WTC11 (cell line): Measurements from ENCODE around the gene MERTK. TPM values are rescaled to one million over a fixed set of nuclear protein-coding genes. Genes with fewer than 3 reads are reported as not detected.
A peak's percentile ranks its signal among the peaks of the same experiment; 100 is the strongest.

ENCODE experiments used
- ATAC-seq: fragments of 200-7000 bp; cut with Tn5 transposase; 2 replicates; pipeline ENCODE4 v1.10.0; 2021; ENCODE audit warnings: mild to moderate bottlenecking, moderate library complexity
- CTCF ChIA-PET: fragments of 300-600 bp; sonication (Branson Sonifier 250); formaldehyde crosslinking; loops from one replicate; lab custom pipeline; 2021; ENCODE audit warnings: antibody characterized with exemption; lab: Charles Lee
- POLR2A ChIA-PET: fragments of 350-600 bp; sonication (Branson Sonifier 250); formaldehyde crosslinking; loops from one replicate; lab custom pipeline; 2021; ENCODE audit warnings: antibody characterized with exemption; lab: Charles Lee
- DNase-seq: peaks from one replicate; pipeline ENCODE4 v3.0.0; 2021; ENCODE audit warnings: low spot score
- H3K27ac Mint-ChIP-seq: 2 replicates; pipeline ENCODE4 v1.8.0; 2021; ENCODE audit warnings: mixed read lengths
- H3K27me3 Mint-ChIP-seq: 2 replicates; pipeline ENCODE4 v1.8.0; 2021; ENCODE audit warnings: low read depth, mild to moderate bottlenecking, moderate library complexity, mixed read lengths
- H3K36me3 Mint-ChIP-seq: 2 replicates; pipeline ENCODE4 v1.8.0; 2021; ENCODE audit warnings: mixed read lengths
- H3K4me1 Mint-ChIP-seq: 2 replicates; pipeline ENCODE4 v1.8.0; 2022; ENCODE audit warnings: mixed read lengths
- H3K4me3 Mint-ChIP-seq: 2 replicates; pipeline ENCODE4 v1.8.0; 2021; ENCODE audit warnings: mild to moderate bottlenecking, moderate library complexity, mixed read lengths
- H3K9me3 Mint-ChIP-seq: 2 replicates; pipeline ENCODE4 v1.8.0; 2021; ENCODE audit warnings: mixed read lengths
- AFF4 ChIP-seq: sonication (generic); formaldehyde crosslinking; IDR thresholded peaks from 2 replicates; pipeline ENCODE4 v1.8.1; 2023; ENCODE audit warnings: mild to moderate bottlenecking, missing genetic modification reagents, borderline replicate concordance
- ATF2 ChIP-seq: sonication (generic); formaldehyde crosslinking; IDR thresholded peaks from 2 replicates; pipeline ENCODE4 v1.8.1; 2022; ENCODE audit warnings: low read depth, missing genetic modification reagents, borderline replicate concordance
- EMX1 ChIP-seq: fragments of 250-450 bp; sonication (Bioruptor Pico); IDR thresholded peaks from 2 replicates; pipeline ENCODE4 v1.8.0; 2021; ENCODE audit warnings: mild to moderate bottlenecking
- JAZF1 ChIP-seq: fragments of 250-450 bp; sonication (Bioruptor Pico); IDR thresholded peaks from 2 replicates; pipeline ENCODE4 v1.9.0; 2021; ENCODE audit warnings: moderate library complexity, mild to moderate bottlenecking, inconsistent platforms
- MAX ChIP-seq: sonication (generic); formaldehyde crosslinking; IDR thresholded peaks from 2 replicates; pipeline ENCODE4 v1.8.0; 2022; ENCODE audit warnings: mild to moderate bottlenecking, missing genetic modification reagents
- MXD4 ChIP-seq: fragments of 250-450 bp; sonication (Bioruptor Pico); IDR thresholded peaks from 2 replicates; pipeline ENCODE4 v1.8.0; 2021; ENCODE audit warnings: mild to moderate bottlenecking, moderate library complexity, borderline replicate concordance
- MYBL2 ChIP-seq: sonication (generic); formaldehyde crosslinking; IDR thresholded peaks from 2 replicates; pipeline ENCODE4 v1.8.1; 2023; ENCODE audit warnings: mild to moderate bottlenecking, moderate library complexity, missing genetic modification reagents
- NR1H2 ChIP-seq: sonication (generic); formaldehyde crosslinking; IDR thresholded peaks from 2 replicates; pipeline ENCODE4 v1.9.0; 2021; ENCODE audit warnings: mild to moderate bottlenecking, moderate library complexity, missing genetic modification reagents
- RELA ChIP-seq: sonication (generic); formaldehyde crosslinking; IDR thresholded peaks from 2 replicates; pipeline ENCODE4 v1.8.1; 2022; ENCODE audit warnings: missing genetic modification reagents, mild to moderate bottlenecking, borderline replicate concordance
- TEAD4 ChIP-seq: sonication (generic); formaldehyde crosslinking; IDR thresholded peaks from 2 replicates; pipeline ENCODE4 v1.8.0; 2022; ENCODE audit warnings: mild to moderate bottlenecking, missing genetic modification reagents
- TP53 ChIP-seq: sonication (generic); formaldehyde crosslinking; IDR thresholded peaks from 2 replicates; pipeline ENCODE4 v1.8.1; 2023; ENCODE audit warnings: mild to moderate bottlenecking, missing genetic modification reagents
- ZBTB43 ChIP-seq: sonication (generic); formaldehyde crosslinking; IDR thresholded peaks from 2 replicates; pipeline ENCODE4 v1.8.1; 2023; ENCODE audit warnings: mild to moderate bottlenecking, missing genetic modification reagents
- ZNF219 ChIP-seq: sonication (generic); formaldehyde crosslinking; IDR thresholded peaks from 2 replicates; pipeline ENCODE4 v1.8.0; 2023; ENCODE audit warnings: missing genetic modification reagents, mild to moderate bottlenecking, borderline replicate concordance
- ZNF263 ChIP-seq: sonication (generic); formaldehyde crosslinking; IDR thresholded peaks from 2 replicates; pipeline ENCODE4 v1.8.1; 2022; ENCODE audit warnings: low read depth, mild to moderate bottlenecking, moderate library complexity, missing genetic modification reagents
- ZNF317 ChIP-seq: sonication (generic); formaldehyde crosslinking; IDR thresholded peaks from 2 replicates; pipeline ENCODE4 v1.8.1; 2023; ENCODE audit warnings: low read depth, mild to moderate bottlenecking, moderate library complexity, missing genetic modification reagents, borderline replicate concordance
- ZNF396 ChIP-seq: fragments of 250-450 bp; sonication (Bioruptor Pico); IDR thresholded peaks from 2 replicates; pipeline ENCODE4 v1.8.0; 2021; ENCODE audit warnings: mild to moderate bottlenecking, moderate library complexity, borderline replicate concordance
- ZNF512 ChIP-seq: sonication (generic); formaldehyde crosslinking; IDR thresholded peaks from 2 replicates; pipeline ENCODE4 v1.8.1; 2022; ENCODE audit warnings: missing genetic modification reagents, borderline replicate concordance
- ZNF532 ChIP-seq: fragments of 250-450 bp; sonication (Bioruptor Pico); IDR thresholded peaks from 2 replicates; pipeline ENCODE4 v1.9.0; 2021; ENCODE audit warnings: mild to moderate bottlenecking, borderline replicate concordance
- ZNF671 ChIP-seq: fragments of 250-450 bp; sonication (Bioruptor Pico); IDR thresholded peaks from 2 replicates; pipeline ENCODE4 v1.8.0; 2021; ENCODE audit warnings: mild to moderate bottlenecking
- total RNA-seq: library from RNA; stranded (reverse); gene quantifications from 3 replicates; pipeline ENCODE4 v1.2.3, GENCODE V29; 2021

The MERTK gene
- total RNA-seq, 1 experiment from 2014 or later = 6.9 TPM

GRCh38 chr2:112020561-112020960 lies 122.2 kb downstream of the MERTK start:
- Mint-ChIP-seq H3K36me3 (peaks cover 6% of the 10 kb centered on the region), H3K4me3 (no peak overlapping the region), H3K27ac (peak overlapping the region; percentile 68; the same call in 1 of the 2 replicates), H3K27me3 (no peaks in the 10 kb centered on the region), H3K4me1 (peaks cover 6% of the 10 kb centered on the region), H3K9me3 (peaks cover 6% of the 10 kb centered on the region)
- ATAC-seq (peak; percentile 91), DNase-seq (peak; percentile 36)
- POLR2A ChIA-PET = no interaction called here
- TF ChIP-seq ZNF263 (CRISPR knock-in tag) = no peak
- TF ChIP-seq ZNF512 = no peak
- no peak for TF ChIP-seq TP53
- no peak for TF ChIP-seq EMX1 (CRISPR knock-in tag)
- TF ChIP-seq ZNF317 (CRISPR knock-in tag) = no peak
- no peak for TF ChIP-seq ZBTB43 (CRISPR knock-in tag)
- no peak for TF ChIP-seq MAX (CRISPR knock-in tag)
- no peak for TF ChIP-seq ZNF396
- TF ChIP-seq TEAD4 (CRISPR knock-in tag) = no peak
- no peak for TF ChIP-seq ATF2 (CRISPR knock-in tag)
- CTCF ChIA-PET = interaction anchor here (0.6 to 1.9 kb wide), 7 partner anchors 11 to 162 kb away, joined by 3 to 8 read pairs (median 4); no protein-coding TSS in a partner anchor

GRCh38 chr2:112021290-112021689 lies 122.9 kb downstream of the MERTK start:
- peaks cover 6% of the 10 kb centered on the region for H3K4me1 Mint-ChIP-seq
- ChIA-PET POLR2A (no interaction called here), CTCF (interaction anchor here (0.6 to 1.9 kb wide), 7 partner anchors 10 to 162 kb away, joined by 3 to 8 read pairs (median 4); no protein-coding TSS in a partner anchor)
- no peak overlapping the region for H3K4me3 Mint-ChIP-seq
- ATAC-seq = no peak
- TF ChIP-seq NR1H2 (CRISPR knock-in tag) (no peak), JAZF1 (CRISPR knock-in tag) (no peak), TEAD4 (CRISPR knock-in tag) (no peak), RELA (CRISPR knock-in tag) (no peak), MYBL2 (CRISPR knock-in tag) (no peak)
- no peak for DNase-seq
- no peaks in the 10 kb centered on the region for H3K27me3 Mint-ChIP-seq
- no peak overlapping the region for H3K27ac Mint-ChIP-seq
- H3K36me3 Mint-ChIP-seq = peaks cover 6% of the 10 kb centered on the region
- H3K9me3 Mint-ChIP-seq = peaks cover 5% of the 10 kb centered on the region

GRCh38 chr2:112021781-112022231 lies 123.4 kb downstream of the MERTK start:
- Mint-ChIP-seq H3K36me3 (peaks cover under 1% of the 10 kb centered on the region), H3K4me1 (peaks cover 6% of the 10 kb centered on the region), H3K27ac (no peak overlapping the region), H3K9me3 (peaks cover under 1% of the 10 kb centered on the region), H3K4me3 (no peak overlapping the region), H3K27me3 (no peaks in the 10 kb centered on the region)
- POLR2A ChIA-PET = no interaction called here
- no peak for DNase-seq
- CTCF ChIA-PET = no interaction called here
- no peak for ATAC-seq
- no peak for TF ChIP-seq MXD4 (CRISPR knock-in tag)
- TF ChIP-seq ZNF671 (CRISPR knock-in tag) = no peak
- TF ChIP-seq ZNF532 (CRISPR knock-in tag) = no peak
- no peak for TF ChIP-seq AFF4 (CRISPR knock-in tag)
- TF ChIP-seq ZNF219 (CRISPR knock-in tag) = no peak
